GM12875 (cell line): ENCODE results near the gene DAB2.

Experiments used
- H3K4me3 ChIP-seq: one replicate; pipeline ENCODE4 v1.5.1; 2011; ENCODE audit warnings: low read depth, low read length, control low read depth
- CTCF ChIP-seq: IDR thresholded peaks from 2 replicates; pipeline ENCODE4 v1.5.1; 2011; ENCODE audit warnings: low read depth, mild to moderate bottlenecking, control low read depth, inconsistent platforms, low read length, moderate library complexity, borderline replicate concordance; ENCODE audit not compliant: insufficient read depth

DAB2 gene

DNA sequence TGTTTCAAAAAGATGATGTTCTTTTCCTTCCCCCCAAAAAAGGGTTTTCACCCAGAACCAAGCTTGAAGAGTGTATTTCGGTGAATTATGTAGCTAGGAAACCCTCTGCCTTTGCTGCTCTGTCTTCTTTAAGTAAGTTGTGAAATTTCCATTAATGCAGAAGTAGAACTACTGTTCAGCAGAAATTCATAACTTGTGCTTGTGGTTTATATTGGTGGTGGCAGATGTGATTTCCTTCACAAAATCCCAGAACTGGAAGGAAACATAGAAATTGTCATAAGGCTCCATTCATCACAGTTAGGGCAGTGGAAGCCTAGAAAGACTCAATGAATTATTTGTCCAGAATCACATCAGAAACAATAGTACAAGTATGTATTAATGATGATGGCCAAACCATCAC is 42.1 kb upstream of the DAB2 start:
- no peak overlapping the region for H3K4me3 ChIP-seq
- TF ChIP-seq CTCF, result no peak

- no peak for TF ChIP-seq CTCF
- no peak overlapping the region for H3K4me3 ChIP-seq
These were observed 41.1 kb upstream of the DAB2 start for GRCh38 chr5:39465843-39466242.

- TF ChIP-seq CTCF, result no peak
- no peak overlapping the region for H3K4me3 ChIP-seq
These were observed 40.3 kb upstream of the DAB2 start for GRCh38 chr5:39465097-39465496.

GRCh38 chr5:39464088-39464487 is 39.3 kb upstream of the DAB2 start:
- H3K4me3 ChIP-seq, result no peak overlapping the region
- no peak for TF ChIP-seq CTCF

DNA sequence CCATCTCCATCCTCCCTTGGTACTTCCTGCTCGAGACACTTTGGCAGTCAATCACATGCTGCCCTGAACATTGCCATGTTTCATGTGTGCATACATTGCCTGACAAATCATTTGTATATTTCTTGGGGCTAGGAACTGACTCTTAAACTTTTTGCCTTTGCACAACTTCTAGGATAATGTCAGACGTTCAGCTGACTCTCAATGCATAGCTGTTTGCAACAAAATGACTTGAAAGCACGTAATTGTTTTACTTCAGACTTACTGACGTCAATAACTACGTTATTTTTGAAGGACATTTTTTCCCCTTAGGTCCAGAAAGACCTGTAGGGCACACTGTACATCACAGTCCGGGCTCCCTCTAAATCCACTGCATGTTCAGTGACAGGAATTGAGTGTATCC is 37.4 kb upstream of the DAB2 start:
- H3K4me3 ChIP-seq, result no peak overlapping the region
- no peak for TF ChIP-seq CTCF

DNA sequence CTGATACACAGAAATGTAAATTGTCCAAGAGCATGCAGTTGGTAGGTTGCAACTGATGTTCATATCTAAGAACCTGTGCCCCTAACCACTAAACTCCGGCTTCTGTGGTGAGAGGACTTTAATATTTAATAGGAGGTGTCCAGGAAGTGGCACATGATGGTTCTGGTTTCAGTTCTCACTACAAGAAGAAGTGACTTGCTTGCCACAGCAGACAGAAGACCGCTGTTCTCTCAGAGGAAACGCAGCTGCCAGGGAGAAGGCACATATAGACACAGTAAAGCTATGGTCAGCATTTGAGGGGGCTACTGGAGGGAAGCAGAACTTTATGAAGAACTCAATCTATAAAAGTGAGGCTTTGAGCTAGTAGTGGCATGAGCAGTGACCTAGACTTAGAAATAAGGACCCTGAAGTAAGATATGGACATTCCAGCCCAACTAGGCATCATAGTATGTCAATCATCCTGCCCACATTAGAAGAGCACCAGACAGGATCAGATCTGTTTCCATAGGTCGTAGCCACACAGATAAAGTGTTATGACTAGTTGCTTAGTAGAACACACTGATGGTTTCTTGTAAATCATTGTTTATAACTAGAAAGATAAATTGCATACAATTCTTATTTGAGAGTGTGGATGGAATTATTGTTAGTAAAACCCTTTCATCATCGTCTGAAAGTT is 36.4 kb upstream of the DAB2 start:
- no peak overlapping the region for H3K4me3 ChIP-seq
- no peak for TF ChIP-seq CTCF

DNA sequence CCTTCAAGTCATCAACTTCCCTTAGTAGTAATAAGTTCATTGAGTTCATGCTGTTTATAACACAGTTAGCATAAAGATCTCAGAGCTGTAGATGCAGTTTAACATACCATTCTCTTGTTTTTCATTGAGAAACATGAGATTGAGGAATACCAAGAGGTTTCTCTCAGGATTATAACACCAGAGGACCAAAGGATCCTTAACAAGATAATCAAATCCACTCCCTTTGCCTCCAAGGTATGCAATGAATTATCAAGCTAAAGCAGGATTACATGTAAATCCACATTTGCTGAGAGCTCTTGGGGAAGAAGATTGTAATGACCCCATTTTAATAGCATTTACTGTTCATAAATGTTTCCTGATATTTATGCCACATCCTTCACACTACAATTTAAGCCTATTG is 35.1 kb upstream of the DAB2 start:
- no peak for TF ChIP-seq CTCF
- no peak overlapping the region for H3K4me3 ChIP-seq
